IPS DF 4.7 (cell line): ENCODE measurements around the gene SEMA4D.

Experiments used
- DNase-seq: peaks from one replicate; pipeline ENCODE4 v3.0.0-alpha.2; 2013; ENCODE audit warnings: low spot score; ENCODE audit errors: extremely low read depth

The SEMA4D gene

GRCh38 chr9:89413963-89414638, 83.8 kb downstream of the SEMA4D start:
- DNase-seq = no peak

- DNase-seq = no peak
These were observed 85.0 kb downstream of the SEMA4D start for GRCh38 chr9:89412951-89413350.

GRCh38 chr9:89412541-89412940, 85.4 kb downstream of the SEMA4D start:
- no peak for DNase-seq

- no peak for DNase-seq
These were observed 86.2 kb downstream of the SEMA4D start for GRCh38 chr9:89411759-89412158.

GRCh38 chr9:89410641-89411350, 87.1 kb downstream of the SEMA4D start:
- DNase-seq = no peak

- DNase-seq = no peak
These were observed 87.9 kb downstream of the SEMA4D start for GRCh38 chr9:89410022-89410421.

GRCh38 chr9:89409466-89409865, 88.4 kb downstream of the SEMA4D start:
- no peak for DNase-seq

GRCh38 chr9:89408628-89409101, 89.2 kb downstream of the SEMA4D start:
- no peak for DNase-seq

GRCh38 chr9:89407070-89407469, 90.8 kb downstream of the SEMA4D start:
- no peak for DNase-seq

GRCh38 chr9:89405826-89406225, 92.1 kb downstream of the SEMA4D start:
- DNase-seq = no peak

- no peak for DNase-seq
These were observed 93.8 kb downstream of the SEMA4D start for GRCh38 chr9:89404074-89404473.

GRCh38 chr9:89402695-89403427, 95.1 kb downstream of the SEMA4D start:
- DNase-seq = no peak

GRCh38 chr9:89400403-89401116, 97.4 kb downstream of the SEMA4D start:
- DNase-seq = no peak

- DNase-seq = no peak
These were observed 99.3 kb downstream of the SEMA4D start for GRCh38 chr9:89398621-89399020.

- DNase-seq = no peak
These were observed 100.4 kb downstream of the SEMA4D start for GRCh38 chr9:89397471-89397870.

GRCh38 chr9:89395931-89396710, 101.8 kb downstream of the SEMA4D start:
- no peak for DNase-seq

- DNase-seq = no peak
These were observed 103.5 kb downstream of the SEMA4D start for GRCh38 chr9:89394412-89394811.

- DNase-seq = no peak
These were observed 106.3 kb downstream of the SEMA4D start for GRCh38 chr9:89391585-89391984.

- no peak for DNase-seq
These were observed 107.3 kb downstream of the SEMA4D start for GRCh38 chr9:89390578-89391116.

- no peak for DNase-seq
These were observed 107.8 kb downstream of the SEMA4D start for GRCh38 chr9:89390068-89390555.

GRCh38 chr9:89388868-89389177, 109.1 kb downstream of the SEMA4D start:
- DNase-seq = no peak
